ENCODE results near the gene WDR33.

WDR33 gene

DNA sequence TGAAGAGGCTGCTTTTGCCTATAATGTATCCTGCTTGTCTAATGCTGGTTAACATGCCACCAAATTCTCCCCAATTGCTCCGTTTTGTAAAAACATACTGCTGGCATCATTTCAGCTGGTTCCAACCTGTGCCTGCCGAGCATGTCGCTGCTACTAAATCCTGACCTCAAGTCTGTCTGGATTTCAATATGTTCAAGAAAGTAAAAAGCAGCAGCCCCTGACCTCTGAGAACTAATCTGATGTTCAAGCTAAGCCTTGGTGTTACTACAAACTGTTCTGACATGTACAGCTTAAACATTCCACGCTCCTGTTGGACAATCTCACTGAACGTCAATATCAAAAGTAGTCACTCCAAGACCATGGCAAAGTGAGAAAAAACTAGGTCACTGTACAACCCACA lies 63.4 kb downstream of the WDR33 start:
- no peak overlapping the region for H4K91ac ChIP-seq (ENCODE audit: low read depth, low read length)
- H3K4me2 ChIP-seq (ENCODE audit: low read length): no peak overlapping the region
- no peak overlapping the region for H3K4ac ChIP-seq (ENCODE audit: low read depth, low read length)
- H3K4me3 ChIP-seq (ENCODE audit: low read depth, low read length): no peak overlapping the region
- H3K27me3 ChIP-seq (ENCODE audit: insufficient read depth, low read length): no peaks in the 10 kb centered on the region
- no peak overlapping the region for H4K8ac ChIP-seq (ENCODE audit: low read depth, low read length)
- no peak overlapping the region for H2BK5ac ChIP-seq (ENCODE audit: low read depth, low read length, poor library complexity)
- no peaks in the 10 kb centered on the region for H3K79me2 ChIP-seq (ENCODE audit: control insufficient read depth, insufficient read depth, low read length, poor library complexity)
- no peak overlapping the region for H2AFZ ChIP-seq (ENCODE audit: insufficient read depth, low read length, poor library complexity)
- peaks cover 12 to 13% of the 10 kb centered on the region in 2 experiments for H3K36me3 ChIP-seq (ENCODE audit: control insufficient read depth in 1 of 2, insufficient read depth in 2 of 2, low read length in 2 of 2)
- no peak overlapping the region for H3K18ac ChIP-seq (ENCODE audit: low read length)
- H4K12ac ChIP-seq (ENCODE audit: low read depth, low read length): no peak overlapping the region
- H2BK12ac ChIP-seq (ENCODE audit: low read length): no peak overlapping the region
- H3K14ac ChIP-seq (ENCODE audit: low read length): no peak overlapping the region
- H3K9ac ChIP-seq (ENCODE audit: low read length): no peak overlapping the region
- H3K79me1 ChIP-seq (ENCODE audit: low read length): no peaks in the 10 kb centered on the region
- no peak overlapping the region for H3K27ac ChIP-seq (ENCODE audit: low read depth, low read length)
- H3K9me3 ChIP-seq (ENCODE audit: insufficient read depth, low read depth, low read length): no peaks in the 10 kb centered on the region
- no peak overlapping the region for H2AK5ac ChIP-seq (ENCODE audit: low read length)
- no peak overlapping the region for H3K23ac ChIP-seq (ENCODE audit: low read length)
- WGBS (ENCODE audit: extremely low coverage, insufficient coverage, insufficient read length): no CpG with 5 or more reads among the region's 5 CpGs
- H2BK120ac ChIP-seq (ENCODE audit: insufficient read depth, low read length, poor library complexity): no peak overlapping the region
- no peaks in the 10 kb centered on the region for H3K4me1 ChIP-seq (ENCODE audit: control insufficient read depth in 1 of 2, insufficient read depth in 2 of 2, low read length in 2 of 2)
- no peak for DNase-seq

DNA sequence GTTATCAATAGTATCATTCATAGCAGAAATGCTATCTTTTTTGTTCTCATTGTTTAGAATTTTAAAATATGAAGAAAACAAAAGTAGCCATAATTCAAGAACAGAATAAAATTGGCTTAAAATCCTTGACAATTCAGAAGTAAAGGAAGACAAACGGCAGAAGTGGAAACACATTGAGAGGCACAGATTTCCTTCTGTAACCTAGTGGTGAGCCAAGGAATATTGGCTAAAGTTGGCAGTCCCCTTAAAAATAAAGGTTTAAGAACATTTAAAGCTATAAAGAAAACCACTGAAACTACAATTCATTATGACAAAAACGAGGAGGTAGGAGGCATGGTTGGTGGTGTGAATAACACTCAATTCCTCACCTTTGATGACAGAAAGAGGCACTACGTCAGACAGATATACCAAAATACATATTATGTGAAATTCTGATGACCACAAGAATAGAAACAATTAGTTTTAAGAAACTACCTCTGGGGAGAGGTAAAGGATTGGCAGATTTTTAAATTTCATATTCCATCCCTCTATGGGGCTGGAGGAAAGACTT lies 67.4 kb downstream of the WDR33 start:
- WGBS (ENCODE audit: extremely low coverage, insufficient coverage, insufficient read length): no CpG with 5 or more reads among the region's 3 CpGs
- H3K18ac ChIP-seq (ENCODE audit: low read length): no peak overlapping the region

DNA sequence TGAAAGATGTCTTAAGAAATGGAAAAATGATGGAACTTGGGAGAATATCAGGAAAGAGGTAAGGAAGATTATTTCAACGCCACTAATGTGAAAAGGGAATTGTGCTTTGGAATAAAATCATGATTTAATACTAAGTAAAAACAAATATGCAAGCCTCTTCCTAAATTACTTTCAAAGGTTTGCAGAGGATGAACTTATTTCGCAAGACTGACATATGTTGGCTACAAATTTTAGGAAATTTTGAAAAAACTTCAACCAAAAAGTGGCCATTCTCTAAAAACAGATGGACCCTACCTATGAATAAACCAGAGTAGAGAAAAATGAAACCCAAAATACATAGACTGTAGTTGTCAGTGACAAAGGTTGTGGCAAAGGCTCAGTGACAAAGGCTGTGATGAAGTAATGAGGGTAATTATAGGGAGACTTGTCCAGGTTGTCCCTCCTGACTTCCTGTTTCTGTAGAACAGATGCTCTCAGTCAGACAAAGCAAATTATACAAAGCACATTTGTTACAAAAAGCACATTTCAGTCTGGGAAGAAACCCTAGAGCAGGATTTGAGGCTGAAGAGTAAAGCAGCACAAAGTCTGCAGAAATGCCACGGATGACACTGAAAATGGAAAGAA lies 70.2 kb downstream of the WDR33 start:
- DNase-seq: no peak
- Histone ChIP-seq H2BK120ac (ENCODE audit: insufficient read depth, low read length, poor library complexity) (no peak overlapping the region), H3K9me3 (ENCODE audit: insufficient read depth, low read depth, low read length) (no peaks in the 10 kb centered on the region), H3K79me2 (ENCODE audit: control insufficient read depth, insufficient read depth, low read length, poor library complexity) (no peaks in the 10 kb centered on the region), H2BK5ac (ENCODE audit: low read depth, low read length, poor library complexity) (no peak overlapping the region), H3K4me3 (ENCODE audit: low read depth, low read length) (no peak overlapping the region), H3K27ac (ENCODE audit: low read depth, low read length) (no peak overlapping the region), H3K23ac (ENCODE audit: low read length) (no peak overlapping the region), H3K18ac (ENCODE audit: low read length) (no peak overlapping the region), H4K8ac (ENCODE audit: low read depth, low read length) (no peak overlapping the region), H3K4me2 (ENCODE audit: low read length) (no peak overlapping the region), H4K91ac (ENCODE audit: low read depth, low read length) (no peak overlapping the region), H4K12ac (ENCODE audit: low read depth, low read length) (no peak overlapping the region), H3K9ac (ENCODE audit: low read length) (no peak overlapping the region), H3K36me3 (ENCODE audit: control insufficient read depth in 1 of 2, insufficient read depth in 2 of 2, low read length in 2 of 2) (peaks cover 2 to 9% of the 10 kb centered on the region in 2 experiments), H3K27me3 (ENCODE audit: insufficient read depth, low read length) (no peaks in the 10 kb centered on the region), H2BK12ac (ENCODE audit: low read length) (no peak overlapping the region), H3K79me1 (ENCODE audit: low read length) (no peaks in the 10 kb centered on the region), H3K4ac (ENCODE audit: low read depth, low read length) (no peak overlapping the region), H2AK5ac (ENCODE audit: low read length) (no peak overlapping the region), H2AFZ (ENCODE audit: insufficient read depth, low read length, poor library complexity) (no peak overlapping the region), H3K4me1 (ENCODE audit: control insufficient read depth in 1 of 2, insufficient read depth in 2 of 2, low read length in 2 of 2) (peaks cover 0 to 2% of the 10 kb centered on the region in 2 experiments), H3K14ac (ENCODE audit: low read length) (no peak overlapping the region)
- no CpG with 5 or more reads among the region's 3 CpGs for WGBS (ENCODE audit: extremely low coverage, insufficient coverage, insufficient read length)

More for the DNA sequence above, 67.4 kb downstream of the WDR33 start:
- no peak overlapping the region for H3K4me2 ChIP-seq (ENCODE audit: low read length)
- H2BK12ac ChIP-seq (ENCODE audit: low read length): no peak overlapping the region
- H3K4ac ChIP-seq (ENCODE audit: low read depth, low read length): no peak overlapping the region
- H4K8ac ChIP-seq (ENCODE audit: low read depth, low read length): no peak overlapping the region
- H3K27ac ChIP-seq (ENCODE audit: low read depth, low read length): no peak overlapping the region
- no peak overlapping the region for H3K9ac ChIP-seq (ENCODE audit: low read length)
- H3K14ac ChIP-seq (ENCODE audit: low read length): no peak overlapping the region
- no peak overlapping the region for H4K91ac ChIP-seq (ENCODE audit: low read depth, low read length)
- H3K4me3 ChIP-seq (ENCODE audit: low read depth, low read length): no peak overlapping the region
- no peaks in the 10 kb centered on the region for H3K79me2 ChIP-seq (ENCODE audit: control insufficient read depth, insufficient read depth, low read length, poor library complexity)
- no peak overlapping the region for H2AFZ ChIP-seq (ENCODE audit: insufficient read depth, low read length, poor library complexity)
- H2BK5ac ChIP-seq (ENCODE audit: low read depth, low read length, poor library complexity): no peak overlapping the region
- no peaks in the 10 kb centered on the region for H3K9me3 ChIP-seq (ENCODE audit: insufficient read depth, low read depth, low read length)
- H3K79me1 ChIP-seq (ENCODE audit: low read length): no peaks in the 10 kb centered on the region
- H2AK5ac ChIP-seq (ENCODE audit: low read length): no peak overlapping the region
- H3K4me1 ChIP-seq (ENCODE audit: control insufficient read depth in 1 of 2, insufficient read depth in 2 of 2, low read length in 2 of 2): peaks cover 0 to 2% of the 10 kb centered on the region in 2 experiments
- no peak overlapping the region for H2BK120ac ChIP-seq (ENCODE audit: insufficient read depth, low read length, poor library complexity)
- no peaks in the 10 kb centered on the region for H3K27me3 ChIP-seq (ENCODE audit: insufficient read depth, low read length)
- H3K23ac ChIP-seq (ENCODE audit: low read length): no peak overlapping the region
- H4K12ac ChIP-seq (ENCODE audit: low read depth, low read length): no peak overlapping the region
- peaks cover 2 to 12% of the 10 kb centered on the region in 2 experiments for H3K36me3 ChIP-seq (ENCODE audit: control insufficient read depth in 1 of 2, insufficient read depth in 2 of 2, low read length in 2 of 2)
- no peak for DNase-seq

DNA sequence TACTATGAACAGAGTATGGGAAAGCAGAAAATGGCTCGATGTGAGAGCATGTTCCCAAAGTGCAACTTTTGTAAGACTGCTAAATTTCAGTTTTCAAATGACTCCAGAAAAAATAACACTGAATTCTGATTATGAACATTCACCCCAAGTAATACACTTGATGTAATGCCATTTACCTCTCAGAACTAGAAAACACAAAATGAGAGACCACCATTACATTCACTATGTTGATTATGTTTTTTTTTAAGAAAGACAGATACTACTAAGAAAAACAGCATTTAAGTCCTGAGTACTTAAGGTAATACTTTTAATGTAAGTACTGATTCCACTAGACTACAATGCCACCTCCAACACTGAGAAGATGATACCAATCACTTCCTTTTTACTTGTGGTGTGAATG lies 71.2 kb downstream of the WDR33 start:
- Histone ChIP-seq H3K23ac (ENCODE audit: low read length) (no peak overlapping the region), H3K4me2 (ENCODE audit: low read length) (no peak overlapping the region), H4K8ac (ENCODE audit: low read depth, low read length) (no peak overlapping the region), H3K27ac (ENCODE audit: low read depth, low read length) (no peak overlapping the region), H3K4ac (ENCODE audit: low read depth, low read length) (no peak overlapping the region), H3K4me1 (ENCODE audit: control insufficient read depth in 1 of 2, insufficient read depth in 2 of 2, low read length in 2 of 2) (peaks cover 0 to 2% of the 10 kb centered on the region in 2 experiments), H2AFZ (ENCODE audit: insufficient read depth, low read length, poor library complexity) (no peak overlapping the region), H2BK5ac (ENCODE audit: low read depth, low read length, poor library complexity) (no peak overlapping the region), H3K18ac (ENCODE audit: low read length) (no peak overlapping the region), H3K79me2 (ENCODE audit: control insufficient read depth, insufficient read depth, low read length, poor library complexity) (no peaks in the 10 kb centered on the region), H3K27me3 (ENCODE audit: insufficient read depth, low read length) (no peaks in the 10 kb centered on the region), H2AK5ac (ENCODE audit: low read length) (no peak overlapping the region), H4K91ac (ENCODE audit: low read depth, low read length) (no peak overlapping the region), H2BK12ac (ENCODE audit: low read length) (no peak overlapping the region), H4K12ac (ENCODE audit: low read depth, low read length) (no peak overlapping the region), H3K4me3 (ENCODE audit: low read depth, low read length) (no peak overlapping the region), H3K14ac (ENCODE audit: low read length) (no peak overlapping the region), H3K79me1 (ENCODE audit: low read length) (no peaks in the 10 kb centered on the region), H3K9me3 (ENCODE audit: insufficient read depth, low read depth, low read length) (no peaks in the 10 kb centered on the region), H3K9ac (ENCODE audit: low read length) (no peak overlapping the region), H3K36me3 (ENCODE audit: control insufficient read depth in 1 of 2, insufficient read depth in 2 of 2, low read length in 2 of 2) (peaks cover 2 to 7% of the 10 kb centered on the region in 2 experiments), H2BK120ac (ENCODE audit: insufficient read depth, low read length, poor library complexity) (no peak overlapping the region)
- no peak for DNase-seq
- WGBS (ENCODE audit: extremely low coverage, insufficient coverage, insufficient read length): no CpG with 5 or more reads among the region's 1 CpG

All from trophoblast cell (in vitro differentiated cells and primary cell).